MM.1S (cell line): ENCODE measurements around the gene SURF2.
"Not testable (repeated sequence)": the region's sequence is repeated elsewhere in the genome, so short reads cannot be mapped to it uniquely, and the experiment has no call there.

Source experiments
- DNase-seq: peaks from one replicate; pipeline ENCODE4 v3.0.0-alpha.2; 2015
- H2AFZ ChIP-seq: fragments of 300-600 bp; sonication (generic); 2 replicates; pipeline ENCODE4 v1.6.0; 2016; ENCODE audit warnings: antibody characterized with exemption, low read length
- H3F3A ChIP-seq: fragments of 300-600 bp; sonication (generic); 2 replicates; pipeline ENCODE4 v1.6.1; 2016; ENCODE audit warnings: mild to moderate bottlenecking, antibody characterized with exemption, low read length, moderate library complexity, mixed read lengths; ENCODE audit not compliant: insufficient read depth
- H3K27ac ChIP-seq: fragments of 300-600 bp; sonication (generic); 2 replicates; pipeline ENCODE4 v1.5.1; 2016; ENCODE audit warnings: mild to moderate bottlenecking, low read length
- H3K27me3 ChIP-seq: fragments of 300-600 bp; sonication (generic); replicated peaks from 2 replicates; pipeline ENCODE4 v1.6.0; 2016; ENCODE audit warnings: low read length; ENCODE audit not compliant: insufficient read depth
- H3K36me3 ChIP-seq: fragments of 300-600 bp; sonication (generic); replicated peaks from 2 replicates; pipeline ENCODE4 v1.6.1; 2016; ENCODE audit warnings: mild to moderate bottlenecking, low read length, mixed read lengths; ENCODE audit not compliant: insufficient read depth
- H3K4me1 ChIP-seq: fragments of 300-600 bp; sonication (generic); 2 replicates; pipeline ENCODE4 v1.6.1; 2016; ENCODE audit warnings: low read length, mixed read lengths
- H3K4me2 ChIP-seq: fragments of 300-600 bp; sonication (generic); 2 replicates; pipeline ENCODE4 v1.6.0; 2016; ENCODE audit warnings: low read depth, low read length
- H3K4me3 ChIP-seq: fragments of 300-600 bp; sonication (generic); 2 replicates; pipeline ENCODE4 v1.5.1; 2016; ENCODE audit warnings: low read length, mixed read lengths
- H3K79me2 ChIP-seq: fragments of 300-600 bp; sonication (generic); 2 replicates; pipeline ENCODE4 v1.6.1; 2016; ENCODE audit warnings: mixed run types, low read length, mixed read lengths
- H3K9ac ChIP-seq: fragments of 300-600 bp; sonication (generic); 2 replicates; pipeline ENCODE4 v1.6.1; 2016; ENCODE audit warnings: low read length, mixed read lengths
- H3K9me2 ChIP-seq: fragments of 300-600 bp; sonication (generic); replicated peaks from 2 replicates; pipeline ENCODE4 v1.6.1; 2016; ENCODE audit warnings: mild to moderate bottlenecking, low read length, mixed read lengths; ENCODE audit not compliant: insufficient read depth
- H3K9me3 ChIP-seq: fragments of 300-600 bp; sonication (generic); replicated peaks from 2 replicates; pipeline ENCODE4 v1.6.1; 2016; ENCODE audit warnings: mild to moderate bottlenecking, low read length, mixed read lengths; ENCODE audit not compliant: insufficient read depth
- H4K20me1 ChIP-seq: fragments of 300-600 bp; sonication (generic); 2 replicates; pipeline ENCODE4 v1.6.1; 2016; ENCODE audit warnings: mild to moderate bottlenecking, low read length, moderate library complexity, mixed read lengths; ENCODE audit not compliant: insufficient read depth
- EZH2 ChIP-seq: fragments of 300-600 bp; sonication (generic); optimal IDR thresholded peaks from 2 replicates; pipeline ENCODE3; 2017; ENCODE audit warnings: low read depth, mild to moderate bottlenecking, antibody characterized with exemption, low read length, mixed read lengths
- EZH2phosphoT487 ChIP-seq: fragments of 300-600 bp; sonication (generic); IDR thresholded peaks from 2 replicates; pipeline ENCODE4 v1.6.1; 2018; ENCODE audit warnings: antibody characterized with exemption, low read length
- TF ChIP-seq, protein P1 (sequence below): fragments of 300-600 bp; sonication (generic); IDR thresholded peaks from 2 replicates; pipeline ENCODE4 v1.5.1; 2016; ENCODE audit warnings: antibody characterized with exemption, low read length, mixed read lengths

SURF2 gene

DNA sequence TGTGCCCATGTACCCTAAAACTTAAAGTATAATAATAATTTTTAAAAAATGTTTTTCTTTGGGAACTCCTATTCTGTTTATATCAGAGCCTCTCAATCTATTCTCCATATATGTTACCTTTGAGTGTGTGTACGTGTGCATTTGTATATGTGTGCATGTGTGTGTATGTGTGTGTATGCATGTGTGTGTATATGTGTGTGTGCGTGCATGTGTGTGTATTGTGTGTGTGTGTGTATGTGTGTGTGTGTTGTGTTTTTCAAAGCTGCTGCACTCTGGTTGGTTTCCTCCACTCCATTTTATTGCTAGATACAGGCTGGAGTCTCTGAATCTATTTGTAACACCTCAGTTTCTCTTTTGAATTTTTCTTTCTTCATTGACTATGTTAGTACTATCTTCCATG is 40.4 kb upstream of the SURF2 start:
- no peaks in the 10 kb centered on the region for H3K36me3 ChIP-seq
- H3K79me2 ChIP-seq: no peaks in the 10 kb centered on the region
- no peak overlapping the region for H3K9ac ChIP-seq
- no peaks in the 10 kb centered on the region for H3K9me3 ChIP-seq
- H3F3A ChIP-seq: no peaks in the 10 kb centered on the region
- H4K20me1 ChIP-seq: no peaks in the 10 kb centered on the region
- no peaks in the 10 kb centered on the region for H3K4me1 ChIP-seq
- no peaks in the 10 kb centered on the region for H3K9me2 ChIP-seq
- no peak overlapping the region for H2AFZ ChIP-seq
- no peak overlapping the region for H3K4me2 ChIP-seq
- no peak overlapping the region for H3K27ac ChIP-seq
- TF ChIP-seq EZH2: no peak
- no peak for TF ChIP-seq EZH2phosphoT487
- TF ChIP-seq, protein P1, sequence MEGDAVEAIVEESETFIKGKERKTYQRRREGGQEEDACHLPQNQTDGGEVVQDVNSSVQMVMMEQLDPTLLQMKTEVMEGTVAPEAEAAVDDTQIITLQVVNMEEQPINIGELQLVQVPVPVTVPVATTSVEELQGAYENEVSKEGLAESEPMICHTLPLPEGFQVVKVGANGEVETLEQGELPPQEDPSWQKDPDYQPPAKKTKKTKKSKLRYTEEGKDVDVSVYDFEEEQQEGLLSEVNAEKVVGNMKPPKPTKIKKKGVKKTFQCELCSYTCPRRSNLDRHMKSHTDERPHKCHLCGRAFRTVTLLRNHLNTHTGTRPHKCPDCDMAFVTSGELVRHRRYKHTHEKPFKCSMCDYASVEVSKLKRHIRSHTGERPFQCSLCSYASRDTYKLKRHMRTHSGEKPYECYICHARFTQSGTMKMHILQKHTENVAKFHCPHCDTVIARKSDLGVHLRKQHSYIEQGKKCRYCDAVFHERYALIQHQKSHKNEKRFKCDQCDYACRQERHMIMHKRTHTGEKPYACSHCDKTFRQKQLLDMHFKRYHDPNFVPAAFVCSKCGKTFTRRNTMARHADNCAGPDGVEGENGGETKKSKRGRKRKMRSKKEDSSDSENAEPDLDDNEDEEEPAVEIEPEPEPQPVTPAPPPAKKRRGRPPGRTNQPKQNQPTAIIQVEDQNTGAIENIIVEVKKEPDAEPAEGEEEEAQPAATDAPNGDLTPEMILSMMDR: no peak
- no peak overlapping the region for H3K4me3 ChIP-seq
- DNase-seq: no peak
- H3K27me3 ChIP-seq: peaks cover 39% of the 10 kb centered on the region

DNA sequence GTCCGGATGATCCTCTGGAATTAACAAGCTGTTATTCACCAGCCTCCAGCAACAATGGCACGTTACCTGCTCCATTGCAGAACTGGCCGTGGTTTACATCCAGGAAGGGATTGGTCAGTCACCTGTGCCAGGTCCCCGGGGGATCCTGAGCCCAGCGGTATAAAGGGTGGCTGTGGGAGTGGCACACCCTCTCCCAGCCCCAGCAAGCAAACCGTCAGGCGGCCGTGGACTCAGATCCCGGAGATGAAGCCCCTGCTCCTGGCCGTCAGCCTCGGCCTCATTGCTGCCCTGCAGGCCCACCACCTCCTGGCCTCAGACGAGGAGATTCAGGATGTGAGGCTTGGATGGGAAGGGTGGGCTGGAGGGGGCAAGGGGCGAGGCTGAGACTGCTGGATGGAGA is 38.8 kb upstream of the SURF2 start:
- not testable (repeated sequence) for H3K4me1 ChIP-seq, H3F3A ChIP-seq, H3K9me2 ChIP-seq, H3K36me3 ChIP-seq, H3K27ac ChIP-seq, H3K79me2 ChIP-seq, H3K4me3 ChIP-seq, H3K9ac ChIP-seq, H4K20me1 ChIP-seq, DNase-seq, H3K9me3 ChIP-seq, H2AFZ ChIP-seq, H3K4me2 ChIP-seq
- peaks cover 53% of the 10 kb centered on the region for H3K27me3 ChIP-seq

DNA sequence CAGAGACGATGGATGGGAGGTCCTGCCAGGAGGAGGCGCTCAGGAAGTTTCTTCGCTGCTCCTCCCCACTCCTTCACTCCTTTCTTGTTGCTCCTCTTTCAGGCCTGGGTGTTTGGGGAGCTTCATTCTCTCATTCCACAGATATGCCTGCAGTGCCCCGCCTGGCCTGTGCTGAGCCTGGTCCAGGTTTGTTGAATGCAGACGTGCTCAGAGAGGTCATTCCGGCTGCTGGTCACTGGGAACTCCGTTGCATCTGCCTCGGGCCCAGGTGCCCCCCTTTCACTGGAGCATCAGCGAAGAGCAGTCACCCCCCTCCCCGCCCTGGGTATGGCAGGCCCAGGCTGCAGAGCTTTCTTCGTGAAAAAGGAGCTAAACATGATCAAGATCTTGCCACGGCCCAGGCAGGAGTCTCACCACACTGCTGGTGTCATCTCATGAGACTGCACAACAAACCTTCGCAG is 35.9 kb upstream of the SURF2 start:
- Histone ChIP-seq H3K4me2 (no peak overlapping the region), H2AFZ (no peak overlapping the region), H3K9me3 (no peaks in the 10 kb centered on the region), H3K9me2 (no peaks in the 10 kb centered on the region), H4K20me1 (no peaks in the 10 kb centered on the region), H3K79me2 (no peaks in the 10 kb centered on the region), H3K36me3 (no peaks in the 10 kb centered on the region), H3K9ac (no peak overlapping the region), H3K27me3 (peaks cover 82% of the 10 kb centered on the region), H3K27ac (no peak overlapping the region), H3K4me1 (no peaks in the 10 kb centered on the region), H3F3A (no peaks in the 10 kb centered on the region), H3K4me3 (no peak overlapping the region)
- no peak for DNase-seq
- TF ChIP-seq EZH2phosphoT487 (no peak), EZH2 (no peak)
- TF ChIP-seq, protein P1: no peak; the same call in 1 of the 2 replicates

DNA sequence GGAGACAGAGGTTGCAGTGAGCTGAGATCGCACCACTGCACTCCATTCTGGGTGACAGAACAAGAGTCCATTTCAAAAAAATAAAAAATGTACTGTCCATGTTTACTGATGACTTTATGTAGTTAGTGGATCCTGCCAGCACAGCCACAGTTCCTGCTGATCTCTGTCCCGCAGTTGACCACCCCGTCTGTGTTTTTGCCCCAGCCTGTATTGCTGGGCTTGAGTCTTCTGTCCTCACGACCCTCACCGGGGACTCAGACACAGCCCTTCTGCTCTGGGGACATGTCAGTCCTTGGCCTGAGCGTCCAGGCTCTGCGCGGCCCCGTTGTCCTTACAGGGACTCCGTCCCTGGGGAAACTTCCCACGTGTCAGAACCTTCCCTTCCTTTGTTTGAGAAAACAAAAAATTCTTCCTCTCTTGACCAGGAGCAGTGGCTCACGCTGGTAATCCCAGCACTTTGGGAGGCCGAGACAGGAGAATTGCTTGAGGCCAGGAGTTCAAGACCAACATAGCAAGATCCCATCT is 34.9 kb upstream of the SURF2 start:
- Histone ChIP-seq H3K4me2 (no peak overlapping the region), H3K9ac (no peak overlapping the region), H3K9me3 (no peaks in the 10 kb centered on the region), H3K79me2 (no peaks in the 10 kb centered on the region), H3K4me3 (no peak overlapping the region), H3K27ac (no peak overlapping the region), H4K20me1 (no peaks in the 10 kb centered on the region), H3K9me2 (no peaks in the 10 kb centered on the region), H3K4me1 (no peaks in the 10 kb centered on the region), H3K27me3 (peaks cover 88% of the 10 kb centered on the region), H2AFZ (no peak overlapping the region), H3F3A (no peaks in the 10 kb centered on the region), H3K36me3 (no peaks in the 10 kb centered on the region)
- TF ChIP-seq EZH2: no peak
- no peak for TF ChIP-seq EZH2phosphoT487
- TF ChIP-seq, protein P1: no peak
- no peak for DNase-seq
